GM18867 (cell line): ENCODE data around the gene SLC25A33.

Experiments
- ATAC-seq: cut with Tn5 transposase; IDR thresholded peaks from one replicate; pipeline ENCODE4 v1.9.1; 2021; ENCODE audit warnings: mild to moderate bottlenecking, moderate library complexity; ENCODE audit not compliant: unreplicated experiment

The SLC25A33 gene

DNA sequence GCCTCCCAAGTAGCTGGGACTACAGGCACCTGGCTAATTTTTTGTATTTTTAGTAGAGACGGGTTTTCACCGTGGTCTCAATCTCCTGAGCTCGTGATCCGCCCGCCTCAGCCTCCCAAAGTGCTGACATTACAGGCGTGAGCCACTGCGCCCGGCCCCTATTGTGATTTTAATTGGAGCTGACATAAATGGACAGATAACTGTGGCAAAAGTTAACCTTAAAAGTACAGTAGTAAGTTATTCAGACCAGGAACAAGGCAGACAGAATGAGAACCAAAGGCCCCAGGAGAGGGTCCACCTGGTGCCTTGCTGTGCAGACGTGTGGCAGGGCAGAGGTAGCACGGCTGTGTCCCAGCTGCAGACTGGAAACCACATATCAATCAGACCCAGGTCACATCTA lies 60.5 kb downstream of the SLC25A33 start:
- ATAC-seq = no peak

DNA sequence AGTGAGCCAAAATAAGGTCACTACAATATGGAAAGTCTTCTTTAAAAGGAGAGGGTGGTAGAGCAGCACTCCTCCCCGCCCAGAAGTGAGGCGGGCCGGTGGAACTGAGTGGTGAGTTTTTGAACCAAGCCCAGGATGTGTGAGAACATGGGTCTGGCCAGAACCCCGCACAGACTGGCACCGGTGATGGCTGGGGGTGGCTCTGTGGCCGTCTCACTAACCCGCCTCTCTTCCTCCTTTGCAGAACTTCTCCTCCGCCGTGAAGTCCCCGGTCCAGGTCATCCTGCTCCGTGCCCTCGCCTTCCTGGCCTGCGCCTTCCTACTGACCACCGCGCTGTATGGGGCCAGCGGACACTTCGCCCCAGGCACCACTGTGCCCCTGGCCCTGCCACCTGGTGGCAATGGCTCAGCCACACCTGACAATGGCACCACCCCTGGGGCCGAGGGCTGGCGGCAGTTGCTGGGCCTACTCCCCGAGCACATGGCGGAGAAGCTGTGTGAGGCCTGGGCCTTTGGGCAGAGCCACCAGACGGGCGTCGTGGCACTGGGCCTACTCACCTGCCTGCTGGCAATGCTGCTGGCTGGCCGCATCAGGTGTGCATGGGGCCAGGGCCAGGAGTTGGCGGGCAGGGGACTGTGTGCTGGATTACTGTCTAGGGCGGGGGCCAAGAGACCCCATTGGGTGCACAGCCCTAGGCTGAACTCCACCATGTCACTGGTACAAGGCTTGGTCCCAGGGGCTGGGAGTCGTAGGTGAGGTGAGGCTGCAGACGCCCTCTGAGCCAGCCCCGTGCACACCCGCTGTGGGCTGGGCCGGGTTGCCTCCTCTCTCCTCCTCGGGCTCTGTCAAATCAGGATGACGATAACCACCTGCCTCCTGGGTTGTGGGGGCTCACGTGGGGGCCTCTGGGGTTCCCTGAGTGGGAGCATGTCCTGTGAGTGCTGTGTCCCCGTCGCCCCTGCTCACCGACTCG lies 61.9 kb downstream of the SLC25A33 start:
- ATAC-seq = no peak

DNA sequence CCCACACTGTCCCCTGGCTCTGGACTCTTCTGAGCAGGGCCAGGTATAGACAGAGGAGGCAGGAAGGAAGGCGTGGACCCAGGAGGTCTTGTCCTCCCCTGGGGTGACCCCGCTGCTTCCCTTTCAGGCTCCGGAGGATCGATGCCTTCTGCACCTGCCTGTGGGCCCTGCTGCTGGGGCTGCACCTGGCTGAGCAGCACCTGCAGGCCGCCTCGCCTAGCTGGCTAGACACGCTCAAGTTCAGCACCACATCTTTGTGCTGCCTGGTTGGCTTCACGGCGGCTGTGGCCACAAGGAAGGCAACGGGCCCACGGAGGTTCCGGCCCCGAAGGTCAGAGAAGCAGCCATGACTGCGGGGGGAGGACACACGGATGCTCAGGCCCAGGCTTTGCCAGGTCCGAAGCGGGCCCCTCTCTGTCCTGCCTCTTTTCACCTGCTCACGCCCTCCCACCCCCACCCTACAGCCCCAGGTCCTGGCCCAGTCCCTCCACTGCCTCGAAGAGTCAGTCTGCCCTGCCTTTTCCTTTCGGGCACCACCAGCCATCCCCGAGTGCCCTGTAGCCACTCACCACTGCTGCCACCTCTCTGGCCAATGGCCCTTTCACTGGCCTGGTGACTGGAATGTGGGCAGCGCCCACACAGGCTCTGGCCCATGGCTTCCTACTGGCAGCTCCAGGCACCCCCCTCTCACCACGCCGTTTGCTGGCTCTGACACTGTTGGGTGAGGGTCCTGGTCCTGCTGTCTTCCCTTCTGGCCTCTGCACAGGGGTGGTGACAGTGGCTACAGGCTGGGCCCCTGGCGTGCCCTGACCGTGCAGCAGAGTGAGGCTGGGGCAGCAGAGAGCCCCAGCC lies 62.9 kb downstream of the SLC25A33 start:
- no peak for ATAC-seq

DNA sequence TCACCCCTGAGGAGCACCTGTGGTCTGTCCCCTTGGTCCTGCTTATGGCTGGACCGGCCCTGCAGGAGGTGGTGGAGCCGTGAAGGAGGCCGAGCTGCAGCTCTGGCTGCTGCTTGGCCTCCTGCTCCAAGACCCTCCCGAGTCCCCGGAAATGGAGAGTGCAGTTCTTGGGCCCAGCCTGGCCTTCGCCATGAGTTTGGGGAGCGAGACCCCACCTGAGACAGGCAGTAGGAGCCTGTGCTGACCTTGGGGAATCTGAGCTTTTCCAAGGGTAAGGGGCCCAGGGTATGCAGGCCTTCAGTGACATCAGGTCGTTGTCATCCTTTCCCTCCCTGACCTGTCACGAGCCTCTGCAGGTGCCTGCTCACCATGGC lies 63.5 kb downstream of the SLC25A33 start:
- ATAC-seq = no peak

DNA sequence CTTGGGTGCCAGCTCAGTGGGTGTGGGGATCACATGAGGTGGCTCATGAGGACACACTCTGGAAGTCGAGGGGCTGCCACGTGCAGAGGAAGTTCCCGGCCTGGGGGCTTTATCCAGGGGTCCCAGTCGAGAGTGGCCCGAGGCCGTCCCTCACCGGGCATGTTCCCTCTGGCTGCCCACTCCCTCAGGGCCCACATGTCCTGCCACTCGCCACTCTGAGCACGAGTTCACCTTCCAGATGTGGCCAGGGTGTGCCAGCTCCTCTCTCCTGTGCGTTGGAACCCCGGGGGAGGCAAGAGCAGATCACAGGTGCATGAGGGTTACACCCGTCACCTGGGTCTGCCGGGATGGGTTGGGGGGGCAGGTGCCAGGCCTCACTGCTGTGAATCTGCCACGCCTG lies 64.0 kb downstream of the SLC25A33 start:
- ATAC-seq = no peak

DNA sequence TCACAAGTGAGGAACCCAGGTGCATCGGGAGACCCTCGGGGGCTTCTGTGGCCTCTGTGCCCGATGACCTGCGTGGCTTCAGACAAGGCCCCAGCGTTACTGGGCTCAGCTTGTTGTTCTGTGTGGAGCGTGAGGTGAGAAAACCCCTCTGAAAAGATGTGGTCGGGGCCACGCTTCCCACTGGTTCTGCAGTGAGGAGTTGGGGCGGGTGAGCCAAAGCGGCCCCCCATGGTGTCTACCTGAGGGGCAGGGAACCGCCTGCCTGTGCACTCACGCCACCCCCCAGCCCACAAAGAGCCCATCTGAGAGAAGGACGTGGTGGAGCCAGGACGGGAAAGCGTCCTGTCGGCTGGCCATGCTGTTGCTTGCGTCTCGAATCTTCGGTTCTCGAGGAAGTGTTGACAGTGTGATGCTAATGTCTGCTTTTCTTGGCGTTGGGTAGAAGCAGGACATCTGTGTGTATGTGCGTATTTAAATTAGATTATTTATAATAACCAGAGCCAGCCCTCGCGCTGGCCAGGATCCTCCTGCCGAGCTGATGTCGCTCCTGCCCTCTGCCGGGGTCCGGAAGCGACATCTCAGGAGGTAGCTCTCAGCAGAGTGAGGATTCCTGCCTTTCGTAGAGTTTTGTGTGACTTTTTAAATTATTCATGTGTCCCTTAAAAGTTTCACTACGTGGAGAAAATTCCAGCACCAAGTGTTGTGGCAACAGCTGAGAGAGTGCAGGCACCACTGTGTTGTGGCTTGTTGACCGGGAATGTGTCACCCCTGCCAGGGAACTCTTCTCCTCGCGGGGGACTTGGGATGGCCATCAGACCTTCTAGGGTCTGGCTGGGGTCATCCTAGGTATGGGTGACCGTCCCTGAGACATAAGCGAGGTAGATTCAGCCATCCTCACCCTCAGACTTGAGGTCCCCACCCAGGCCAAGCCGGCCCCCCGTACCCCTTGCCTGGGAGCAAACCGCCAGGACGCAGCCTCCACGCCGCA lies 64.8 kb downstream of the SLC25A33 start:
- no peak for ATAC-seq

DNA sequence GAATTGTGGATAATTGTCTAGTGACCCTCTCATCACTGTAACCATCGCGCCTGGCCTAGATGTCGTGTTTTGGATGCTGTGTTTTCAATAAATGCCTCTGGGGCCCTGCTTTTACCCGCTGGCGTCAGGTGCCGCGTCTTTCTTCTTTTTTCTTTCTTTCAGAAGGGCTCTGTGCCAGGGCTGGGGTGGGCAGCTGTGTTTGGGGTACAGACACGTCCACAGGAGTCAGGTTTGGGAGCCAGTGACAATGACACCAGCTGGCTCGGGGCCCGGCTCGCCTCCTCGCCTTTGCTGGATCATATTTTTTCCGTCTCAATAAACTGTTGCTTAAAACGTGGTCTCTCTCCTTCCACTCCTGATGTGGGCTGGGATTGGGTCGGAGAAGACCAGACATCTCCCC lies 65.6 kb downstream of the SLC25A33 start:
- no peak for ATAC-seq

DNA sequence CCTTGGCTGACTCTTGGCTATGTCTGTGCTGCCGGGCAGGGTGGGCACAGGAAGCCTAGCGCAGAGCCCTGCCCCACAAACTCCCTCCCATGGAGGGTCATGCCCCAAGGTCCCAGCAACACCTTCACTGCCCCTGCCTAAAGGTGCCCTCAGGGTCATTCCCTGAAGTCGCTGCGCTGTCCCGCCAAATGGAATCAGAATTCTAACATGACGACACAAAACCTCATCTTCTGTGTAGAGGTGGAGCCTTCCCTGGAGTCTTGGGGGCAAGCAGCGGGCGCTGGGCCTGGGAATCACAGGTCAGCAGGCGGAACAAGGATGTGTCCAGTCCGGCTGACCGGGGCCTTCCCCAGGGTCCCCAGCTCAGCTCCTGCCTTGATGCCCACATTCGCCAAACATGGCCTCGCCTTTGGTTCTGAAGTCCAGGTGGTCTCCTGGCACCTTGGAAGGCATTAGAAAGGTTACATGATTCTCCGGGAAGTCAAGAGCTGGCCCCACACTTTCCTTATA lies 66.7 kb downstream of the SLC25A33 start:
- no peak for ATAC-seq

DNA sequence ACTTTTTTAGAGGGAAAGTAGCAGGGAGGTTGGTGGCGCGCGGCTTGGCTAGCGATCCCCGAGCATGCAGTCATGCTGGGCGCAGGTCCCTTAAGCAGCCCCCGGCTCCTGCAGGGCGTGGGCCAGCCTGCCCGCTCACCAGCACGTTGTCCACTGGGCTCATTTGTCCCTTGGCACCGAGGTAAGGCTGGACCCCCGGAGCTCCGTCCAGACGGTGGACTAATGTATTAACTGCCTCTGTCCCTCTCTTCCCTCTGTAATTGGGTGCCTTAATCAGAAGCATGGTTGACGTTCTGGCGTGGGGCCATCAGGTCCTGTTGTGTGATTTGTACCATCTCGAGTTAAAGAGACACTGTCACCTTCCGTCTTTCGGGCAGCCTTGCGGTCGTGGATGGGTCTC lies 67.2 kb downstream of the SLC25A33 start:
- ATAC-seq = no peak

DNA sequence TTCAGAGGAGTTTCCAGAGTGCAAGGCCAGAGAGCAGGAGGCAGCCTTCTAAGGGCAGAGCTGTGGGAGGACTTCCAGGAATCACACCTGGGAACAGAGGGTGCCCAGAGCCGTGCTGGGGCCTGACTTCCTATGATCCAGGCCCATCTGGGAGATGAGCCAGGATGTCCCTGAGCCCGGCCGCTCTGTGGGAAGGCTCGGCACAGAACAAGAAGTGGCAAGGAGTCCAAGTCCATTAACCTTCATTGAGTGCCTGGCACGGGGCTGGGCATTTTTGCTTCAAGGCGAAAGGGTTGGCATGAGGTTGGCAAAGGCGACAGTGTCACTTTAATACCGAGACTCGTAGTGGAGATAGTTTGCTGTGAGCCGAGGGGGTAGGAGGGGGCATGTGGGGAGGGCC lies 67.7 kb downstream of the SLC25A33 start:
- ATAC-seq = no peak

DNA sequence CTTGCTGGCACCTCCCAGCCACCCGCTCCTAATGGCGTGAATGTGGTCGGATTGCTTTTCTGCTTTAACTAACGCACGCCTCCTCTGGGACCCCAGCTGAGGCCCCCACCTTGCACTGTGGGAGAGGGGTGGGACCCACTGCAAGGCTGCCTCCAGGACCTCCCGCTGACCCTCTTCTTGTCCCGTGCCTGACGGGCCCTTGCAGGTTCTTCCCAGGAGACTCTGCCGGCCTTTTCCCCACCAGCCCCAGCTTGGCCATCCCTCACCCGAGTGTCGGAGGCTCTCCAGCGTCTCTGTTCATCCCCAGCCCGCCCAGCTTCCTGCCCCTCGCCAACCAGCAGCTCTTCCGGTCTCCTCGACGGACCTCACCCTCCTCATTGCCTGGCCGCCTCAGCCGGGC lies 68.1 kb downstream of the SLC25A33 start:
- no peak for ATAC-seq

DNA sequence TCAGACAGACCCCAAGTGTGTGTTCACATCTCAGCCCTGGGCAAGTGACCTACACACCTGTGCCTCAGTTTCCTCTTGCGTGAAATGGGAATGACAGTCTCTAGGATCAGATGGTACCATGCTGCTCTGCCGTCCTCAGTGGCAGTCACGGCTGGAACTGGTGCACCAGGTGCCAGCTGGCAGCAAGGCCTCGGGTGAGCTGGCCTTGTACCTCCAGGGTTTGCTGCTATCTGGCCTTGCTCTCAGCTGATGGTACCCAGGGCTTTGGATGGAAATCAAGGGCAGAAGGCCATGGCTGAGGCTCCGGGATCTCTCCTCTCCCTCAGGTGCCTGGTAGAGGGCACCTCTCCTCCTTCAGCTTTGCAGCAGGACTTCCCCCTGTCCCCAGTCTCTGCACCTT lies 70.7 kb downstream of the SLC25A33 start:
- ATAC-seq = no peak

DNA sequence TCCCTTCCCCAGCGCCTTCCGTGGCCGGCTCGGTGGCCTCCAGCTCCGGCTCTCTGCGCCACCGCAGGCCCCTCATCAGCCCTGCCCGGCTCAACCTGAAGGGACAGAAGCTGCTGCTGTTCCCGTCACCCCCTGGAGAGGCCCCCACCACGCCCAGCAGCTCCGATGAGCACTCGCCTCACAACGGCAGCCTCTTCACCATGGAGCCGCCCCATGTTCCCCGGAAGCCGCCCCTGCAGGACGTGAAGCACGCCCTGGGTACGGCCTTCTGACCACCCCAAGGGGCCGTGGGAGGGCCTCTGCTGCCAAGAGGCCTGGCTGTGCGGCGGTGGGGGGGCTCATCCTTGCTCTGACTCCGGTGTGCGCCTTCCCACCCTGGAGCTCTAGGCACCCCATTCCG lies 71.3 kb downstream of the SLC25A33 start:
- no peak for ATAC-seq

DNA sequence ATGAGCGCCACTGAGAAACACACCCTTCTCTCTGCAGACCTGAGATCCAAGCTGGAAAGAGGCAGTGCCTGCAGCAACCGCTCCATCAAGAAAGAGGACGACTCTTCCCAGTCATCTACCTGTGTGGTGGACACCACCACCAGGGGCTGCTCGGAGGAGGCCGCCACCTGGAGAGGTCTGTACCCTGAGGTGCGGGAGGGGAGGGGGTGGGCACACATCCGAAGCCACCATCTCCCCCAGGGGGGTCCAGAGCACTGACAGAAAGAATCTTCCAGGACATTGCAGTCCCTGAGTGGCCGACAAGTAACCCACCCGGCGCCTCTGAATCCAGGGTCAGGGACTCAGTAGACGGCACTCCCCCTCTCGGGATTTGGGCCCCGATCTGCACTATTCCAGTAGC lies 72.5 kb downstream of the SLC25A33 start:
- ATAC-seq = no peak

DNA sequence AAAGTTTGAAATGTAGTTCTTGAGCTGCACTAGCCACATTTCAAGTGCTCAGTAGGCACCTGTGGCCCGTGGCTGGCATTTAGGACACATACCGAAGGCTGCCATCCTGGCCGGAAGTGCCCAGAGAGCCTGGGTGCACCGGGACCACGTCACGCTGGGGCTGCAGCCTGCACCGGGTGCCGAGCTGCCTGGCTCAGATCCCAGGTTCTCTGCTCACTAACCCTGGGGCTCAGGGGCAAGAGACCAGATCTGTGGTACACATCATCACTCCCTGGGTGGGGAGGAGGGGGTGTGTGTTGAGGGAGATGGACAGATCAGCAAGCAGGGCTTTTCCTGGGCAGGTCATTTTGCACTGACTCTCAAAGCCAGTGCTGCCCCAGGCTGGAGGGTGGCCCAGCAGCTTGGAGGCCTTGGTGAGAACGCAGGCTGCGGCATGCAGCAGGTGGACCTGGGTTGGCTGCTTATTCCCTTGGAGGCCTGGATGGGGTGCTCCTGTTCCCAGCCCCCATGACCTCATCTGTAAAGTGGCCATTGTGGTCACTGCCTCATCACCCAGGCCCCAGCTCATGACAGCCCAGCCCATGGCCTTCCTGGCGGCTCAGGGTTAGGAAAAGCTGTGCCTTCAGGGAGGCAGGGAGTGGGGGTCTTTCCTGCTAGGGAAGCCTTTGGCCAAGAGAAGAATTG lies 73.0 kb downstream of the SLC25A33 start:
- ATAC-seq = no peak

DNA sequence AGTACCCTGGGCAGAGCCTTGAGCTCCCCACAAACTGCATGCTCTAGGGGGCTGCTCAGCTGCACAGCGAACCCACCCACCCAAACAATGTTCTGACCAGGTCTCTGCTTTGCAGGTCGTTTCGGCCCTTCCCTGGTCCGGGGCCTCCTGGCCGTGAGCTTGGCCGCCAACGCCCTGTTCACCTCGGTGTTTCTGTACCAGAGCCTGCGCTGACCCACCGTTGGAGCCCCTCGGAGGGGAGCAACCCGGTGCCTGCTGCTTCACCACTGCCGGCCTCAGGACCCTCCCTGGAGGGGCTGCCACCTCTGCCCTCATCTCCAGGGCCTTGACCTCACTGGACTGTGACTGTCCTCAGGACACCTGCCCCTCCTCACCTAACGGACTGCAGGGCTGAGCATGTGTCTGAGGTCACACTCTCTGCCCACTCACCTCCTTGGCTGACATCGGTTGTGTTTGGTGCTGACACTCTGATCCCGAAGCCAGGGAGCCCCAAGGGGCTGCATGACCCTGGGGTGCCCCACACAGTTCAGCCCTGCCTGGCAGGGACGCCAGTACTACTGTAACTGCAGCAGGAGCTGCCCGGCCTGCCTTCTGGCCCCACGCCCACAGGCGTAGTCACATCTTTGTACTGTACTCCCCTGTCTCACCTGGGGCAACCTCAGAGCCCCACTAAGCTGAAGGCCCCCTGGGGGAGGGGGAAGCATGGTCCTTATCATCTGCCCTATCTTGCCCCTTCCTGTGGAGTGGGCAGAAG lies 73.8 kb downstream of the SLC25A33 start:
- no peak for ATAC-seq

DNA sequence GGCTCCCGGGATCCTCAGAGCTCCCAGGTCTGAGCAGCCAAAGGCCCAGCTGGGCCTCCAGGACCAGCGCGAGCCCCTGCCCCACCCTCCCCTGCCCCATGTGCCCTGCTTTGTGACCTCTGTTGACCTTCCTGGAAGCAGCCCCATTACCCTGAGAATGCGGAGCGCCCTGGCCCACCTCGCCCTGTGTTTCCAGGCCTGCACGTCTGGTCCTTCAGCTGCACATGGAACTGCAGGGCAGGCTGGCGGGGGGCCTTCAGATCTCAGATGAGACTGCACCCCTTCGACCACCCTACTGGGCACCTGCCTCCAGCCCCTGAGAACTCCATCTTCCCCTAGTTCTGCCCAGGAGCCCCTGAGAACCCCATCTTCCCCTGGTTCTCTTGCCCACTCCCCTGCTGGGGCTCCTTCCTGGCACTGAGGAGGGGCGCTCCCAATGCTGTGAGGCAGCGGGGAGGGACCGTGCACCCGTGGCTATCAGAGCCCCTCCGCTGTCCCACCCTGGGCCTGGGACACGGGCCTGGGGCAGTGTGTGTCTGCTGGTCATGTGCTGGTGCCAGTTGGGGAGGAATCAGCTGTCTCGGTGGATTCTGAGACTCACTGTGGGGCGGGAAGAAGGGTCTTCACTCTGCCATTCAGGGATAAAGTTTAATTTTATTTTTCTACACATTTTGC lies 74.5 kb downstream of the SLC25A33 start:
- no peak for ATAC-seq

DNA sequence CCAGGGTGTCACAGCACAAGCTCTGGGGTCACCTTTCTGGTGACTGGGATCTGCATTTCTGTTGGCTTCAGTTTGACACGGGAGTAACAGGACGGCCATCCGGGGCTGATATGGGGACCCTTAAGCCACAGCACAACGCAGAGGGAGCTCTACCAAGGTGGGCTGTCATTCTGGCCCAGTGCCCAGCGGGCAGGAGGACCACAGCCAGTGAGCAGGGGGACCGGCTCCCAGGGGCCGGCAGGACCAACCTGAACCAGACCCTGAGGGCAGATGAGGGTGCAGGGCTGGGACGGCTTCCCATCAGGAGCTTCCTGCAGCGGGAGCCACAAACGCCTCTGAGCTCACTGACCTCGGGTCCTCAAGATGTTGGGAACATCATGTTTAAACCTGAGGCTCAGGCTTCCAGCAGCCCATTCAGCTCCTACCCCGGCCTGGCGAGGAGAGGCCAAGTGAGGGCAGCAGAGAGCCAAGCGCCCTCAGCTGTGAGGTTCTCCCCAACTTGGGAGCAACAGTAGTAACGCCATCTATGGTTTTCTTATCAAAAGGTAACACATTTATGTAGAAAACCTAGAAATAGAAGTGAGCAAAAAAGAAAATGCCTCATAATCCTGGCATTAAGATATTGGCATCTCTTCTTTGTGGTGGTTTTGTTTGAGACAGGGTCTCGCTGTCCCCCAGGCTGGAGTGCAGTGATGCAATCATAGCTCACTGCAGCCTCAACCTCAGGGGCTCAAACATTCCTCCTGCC lies 76.2 kb downstream of the SLC25A33 start:
- ATAC-seq = no peak
